GM23338 (cell line): Measurements from ENCODE around the gene PADI6. TPM values are rescaled to one million over a fixed set of nuclear protein-coding genes. Genes with fewer than 3 reads are reported as not detected.
A peak's percentile ranks its signal among the peaks of the same experiment; 100 is the strongest.

Source experiments
- ATAC-seq: fragments of 200-7000 bp; cut with Tn5 transposase; 3 replicates; pipeline ENCODE4 v1.9.1; 2020
- DNase-seq: peaks from one replicate; pipeline ENCODE4 v3.0.0-alpha.2; 2015; ENCODE audit warnings: low spot score
- H2AFZ ChIP-seq: fragments of 200-600 bp; sonication (generic); 2 replicates; pipeline ENCODE4 v1.8.0; 2016; ENCODE audit warnings: antibody characterized with exemption, mild to moderate bottlenecking, moderate library complexity
- H3F3A ChIP-seq: fragments of 200-600 bp; sonication (generic); replicated peaks from 2 replicates; pipeline ENCODE4 v1.8.0; 2017; ENCODE audit warnings: antibody characterized with exemption, mixed run types, low read depth
- H3K27ac ChIP-seq: fragments of 200-600 bp; sonication (generic); 2 replicates; pipeline ENCODE4 v1.6.1; 2016; ENCODE audit warnings: low read depth
- H3K27me3 ChIP-seq: fragments of 200-600 bp; sonication (generic); 2 replicates; pipeline ENCODE4 v1.8.0; 2016; ENCODE audit warnings: mild to moderate bottlenecking, mixed run types, moderate library complexity; ENCODE audit not compliant: insufficient read depth
- H3K36me3 ChIP-seq: fragments of 200-600 bp; sonication (generic); 2 replicates; pipeline ENCODE4 v1.8.0; 2016; ENCODE audit warnings: mild to moderate bottlenecking; ENCODE audit not compliant: insufficient read depth
- H3K4me1 ChIP-seq: fragments of 200-600 bp; sonication (generic); 2 replicates; pipeline ENCODE4 v1.8.0; 2016; ENCODE audit warnings: mild to moderate bottlenecking, moderate library complexity; ENCODE audit not compliant: insufficient read depth
- H3K4me2 ChIP-seq: fragments of 200-600 bp; sonication (generic); 2 replicates; pipeline ENCODE4 v1.7.1; 2017; ENCODE audit warnings: mixed run types
- H3K4me3 ChIP-seq: fragments of 200-600 bp; sonication (generic); 2 replicates; pipeline ENCODE4 v1.6.1; 2016; ENCODE audit warnings: mixed run types
- H3K79me2 ChIP-seq: fragments of 200-600 bp; sonication (generic); replicated peaks from 2 replicates; pipeline ENCODE4 v1.8.0; 2017; ENCODE audit warnings: mild to moderate bottlenecking; ENCODE audit not compliant: insufficient read depth
- H3K9me2 ChIP-seq: fragments of 200-600 bp; sonication (generic); 2 replicates; pipeline ENCODE4 v1.8.0; 2017; ENCODE audit not compliant: insufficient read depth
- H4K20me1 ChIP-seq: fragments of 200-600 bp; sonication (generic); replicated peaks from 2 replicates; pipeline ENCODE4 v1.8.0; 2017; ENCODE audit warnings: mild to moderate bottlenecking; ENCODE audit not compliant: insufficient read depth
- H3K27ac Mint-ChIP-seq: 2 replicates; pipeline ENCODE4 v1.8.0; 2020; ENCODE audit warnings: inconsistent platforms, mild to moderate bottlenecking, moderate library complexity, mixed read lengths
- H3K27me3 Mint-ChIP-seq: 3 replicates; pipeline ENCODE4 v1.8.0; 2022; ENCODE audit warnings: low read depth, mild to moderate bottlenecking, moderate library complexity, mixed read lengths, inconsistent platforms; ENCODE audit not compliant: insufficient read depth, poor library complexity
- H3K36me3 Mint-ChIP-seq: 3 replicates; pipeline ENCODE4 v1.8.0; 2021; ENCODE audit warnings: low read depth, mild to moderate bottlenecking, inconsistent platforms, moderate library complexity, mixed read lengths
- H3K4me1 Mint-ChIP-seq: 3 replicates; pipeline ENCODE4 v1.8.0; 2020; ENCODE audit warnings: mild to moderate bottlenecking, inconsistent platforms, mixed read lengths
- H3K4me3 Mint-ChIP-seq: 3 replicates; pipeline ENCODE4 v1.8.0; 2021; ENCODE audit warnings: moderate library complexity, mild to moderate bottlenecking, inconsistent platforms, mixed read lengths
- H3K9me3 Mint-ChIP-seq: 3 replicates; pipeline ENCODE4 v1.8.0; 2020; ENCODE audit warnings: moderate library complexity, mild to moderate bottlenecking, inconsistent platforms, mixed read lengths
- CREB1 ChIP-seq: fragments of 250-450 bp; sonication (Bioruptor Pico); IDR thresholded peaks from 2 replicates; pipeline ENCODE4 v1.5.0; 2020; ENCODE audit warnings: low read depth, mild to moderate bottlenecking, moderate library complexity
- CTCF ChIP-seq, 2 experiments: fragments of 200-600 bp in 1 of 2; sonication (generic) in 1 of 2; conservative IDR thresholded peaks; 2 replicates each; pipeline versions ENCODE4 v1.5.1 to v1.6.1; 2016 to 2017; ENCODE audit warnings: antibody characterized with exemption in 2 of 2, low read depth in 2 of 2, mild to moderate bottlenecking in 2 of 2, moderate library complexity in 1 of 2
- ETS1 ChIP-seq: IDR thresholded peaks from 2 replicates; pipeline ENCODE4 v1.6.1; 2016; ENCODE audit warnings: antibody characterized with exemption
- EZH2 ChIP-seq: fragments of 200-600 bp; sonication (generic); IDR thresholded peaks from one replicate; pipeline ENCODE4 v1.8.0; 2017; ENCODE audit warnings: antibody characterized with exemption, mild to moderate bottlenecking, low read depth; ENCODE audit not compliant: unreplicated experiment
- EZH2phosphoT487 ChIP-seq: fragments of 200-600 bp; sonication (generic); IDR thresholded peaks from one replicate; pipeline ENCODE4 v1.8.1; 2018; ENCODE audit warnings: antibody characterized with exemption; ENCODE audit not compliant: unreplicated experiment
- JUNB ChIP-seq: IDR thresholded peaks from one replicate; pipeline ENCODE4 v1.6.1; 2016; ENCODE audit warnings: antibody characterized with exemption; ENCODE audit not compliant: unreplicated experiment
- NANOG ChIP-seq: IDR thresholded peaks from 2 replicates; pipeline ENCODE4 v1.6.1; 2016; ENCODE audit warnings: antibody characterized with exemption, borderline replicate concordance
- POLR2AphosphoS5 ChIP-seq: IDR thresholded peaks from 2 replicates; pipeline ENCODE4 v1.6.1; 2016; ENCODE audit warnings: antibody characterized with exemption, low read depth
- REST ChIP-seq: IDR thresholded peaks from one replicate; pipeline ENCODE4 v1.6.1; 2018; ENCODE audit warnings: antibody characterized with exemption; ENCODE audit not compliant: unreplicated experiment
- STAT1 ChIP-seq: IDR thresholded peaks from one replicate; pipeline ENCODE4 v1.6.1; 2016; ENCODE audit warnings: antibody characterized with exemption; ENCODE audit not compliant: unreplicated experiment
- ZNF114 ChIP-seq: fragments of 250-450 bp; sonication (Bioruptor Pico); IDR thresholded peaks from 2 replicates; pipeline ENCODE4 v1.5.0; 2020; ENCODE audit warnings: mild to moderate bottlenecking, moderate library complexity
- ZNF331 ChIP-seq: fragments of 250-450 bp; sonication (Bioruptor Pico); IDR thresholded peaks from 2 replicates; pipeline ENCODE4 v1.5.0; 2020; ENCODE audit warnings: low read depth, mild to moderate bottlenecking, moderate library complexity
- ZNF462 ChIP-seq: fragments of 250-450 bp; sonication (Bioruptor Pico); IDR thresholded peaks from 2 replicates; pipeline ENCODE4 v1.5.0; 2020; ENCODE audit warnings: mild to moderate bottlenecking, moderate library complexity
- polyA plus RNA-seq: library from polyadenylated mRNA; unstranded; fragments of >200 nt; fragmentation: Nextera tagmentation; extraction: Ambion mirVana; gene quantifications from 2 replicates; pipeline ENCODE4 v1.2.1, GENCODE V29; 2016
- total RNA-seq: library from RNA; depleted of rRNA; stranded (reverse); fragments of >200 nt; shearing (Covaris generic); gene quantifications from 2 replicates; pipeline ENCODE4 v1.2.3, GENCODE V29; 2014

PADI6 gene
- total and polyA plus RNA-seq, 2 experiments from 2014 or later = not detected

GRCh38 chr1:17433261-17433660 is 61.3 kb downstream of the PADI6 start:
- Mint-ChIP-seq H3K36me3 (peaks cover 90% of the 10 kb centered on the region), H3K27me3 (peaks cover 22% of the 10 kb centered on the region), H3K4me1 (peaks cover 77% of the 10 kb centered on the region), H3K27ac (peak overlapping the region; percentile 88), H3K9me3 (no peaks in the 10 kb centered on the region), H3K4me3 (peak overlapping the region; percentile 83)
- Histone ChIP-seq H3K36me3 (peaks cover 36% of the 10 kb centered on the region), H3K27me3 (no peaks in the 10 kb centered on the region), H3K27ac (peak overlapping the region; percentile 75), H3K4me2 (peak overlapping the region; percentile 96), H3K79me2 (peaks cover 93% of the 10 kb centered on the region), H4K20me1 (peaks cover 57% of the 10 kb centered on the region), H3K4me3 (peak overlapping the region; percentile 80), H3K4me1 (peaks cover 76% of the 10 kb centered on the region), H3F3A (peaks cover 67% of the 10 kb centered on the region), H3K9me2 (no peaks in the 10 kb centered on the region), H2AFZ (no peak overlapping the region)
- no peak for DNase-seq
- ATAC-seq = no peak
- TF ChIP-seq NANOG (no peak), ZNF114 (CRISPR knock-in tag) (no peak), EZH2 (no peak), REST (no peak), CTCF (conservative IDR thresholded peaks at IDR 0.05; ENCODE audit: low read depth in 2 of 2) (no peak), ETS1 (no peak), POLR2AphosphoS5 (no peak), STAT1 (no peak), ZNF331 (no peak), EZH2phosphoT487 (no peak), JUNB (no peak), CREB1 (CRISPR knock-in tag) (no peak), ZNF462 (CRISPR knock-in tag) (no peak)
